ENCODE data around the gene PPP1R3C. TPM values are rescaled to one million over a fixed set of nuclear protein-coding genes. Genes with fewer than 3 reads are reported as not detected.

Gene PPP1R3C
- total RNA-seq (10 to 100 TPM in 3 of 5 donors, 1 to 10 TPM in 2; 1.2 to 50.0 (median 12.8) TPM), polyA plus RNA-seq (10 to 100 TPM in 2 of 3 donors, 1 to 10 TPM in 1; 8.4 to 21.1 (median 13.9) TPM)
- long read RNA-seq, donor 1, transcript PPP1R3C-201 (2 exons, 2,524 nt), result major isoform, 7 of 7 reads
- long read RNA-seq, donor 1, partial matches to known transcripts, result 0 of 7 reads
- long read RNA-seq, donor 1, other reads (novel, unspliced or antisense), result 0 of 7 reads
- long read RNA-seq, donor 2, transcript PPP1R3C-201 (2 exons, 2,524 nt), result major isoform, 7 of 7 reads
- long read RNA-seq, donor 2, partial matches to known transcripts, result 0 of 7 reads
- long read RNA-seq, donor 2, other reads (novel, unspliced or antisense), result 0 of 7 reads
- long read RNA-seq, donor 3, partial matches to known transcripts, result 0 of 4 reads
- long read RNA-seq, donor 3, other reads (novel, unspliced or antisense), result 0 of 4 reads
- long read RNA-seq, donor 4, partial matches to known transcripts, result 0 of 1 reads
- long read RNA-seq, donor 4, other reads (novel, unspliced or antisense), result 0 of 1 reads
- long read RNA-seq, donor 5, transcript PPP1R3C-201 (2 exons, 2,524 nt), result major isoform, 11 of 11 reads
- long read RNA-seq, donor 5, partial matches to known transcripts, result 0 of 11 reads
- long read RNA-seq, donor 5, other reads (novel, unspliced or antisense), result 0 of 11 reads
- long read RNA-seq, donor 6, transcript PPP1R3C-201 (2 exons, 2,524 nt), result major isoform, 20 of 20 reads
- long read RNA-seq, donor 6, partial matches to known transcripts, result 0 of 20 reads
- long read RNA-seq, donor 6, other reads (novel, unspliced or antisense), result 0 of 20 reads
- long read RNA-seq, donor 7, transcript PPP1R3C-201 (2 exons, 2,524 nt), result major isoform, 10 of 10 reads
- long read RNA-seq, donor 7, partial matches to known transcripts, result 0 of 10 reads
- long read RNA-seq, donor 7, other reads (novel, unspliced or antisense), result 0 of 10 reads
- long read RNA-seq, donor 8, transcript PPP1R3C-201 (2 exons, 2,524 nt), result major isoform, 11 of 11 reads
- long read RNA-seq, donor 8, partial matches to known transcripts, result 0 of 11 reads
- long read RNA-seq, donor 8, other reads (novel, unspliced or antisense), result 0 of 11 reads
- long read RNA-seq, donor 9, transcript PPP1R3C-201 (2 exons, 2,524 nt), result major isoform, 11 of 11 reads
- long read RNA-seq, donor 9, partial matches to known transcripts, result 0 of 11 reads
- long read RNA-seq, donor 9, other reads (novel, unspliced or antisense), result 0 of 11 reads
- long read RNA-seq, donor 10, transcript PPP1R3C-201 (2 exons, 2,524 nt), result major isoform, 6 of 6 reads
- long read RNA-seq, donor 10, partial matches to known transcripts, result 0 of 6 reads
- long read RNA-seq, donor 10, other reads (novel, unspliced or antisense), result 0 of 6 reads

DNA sequence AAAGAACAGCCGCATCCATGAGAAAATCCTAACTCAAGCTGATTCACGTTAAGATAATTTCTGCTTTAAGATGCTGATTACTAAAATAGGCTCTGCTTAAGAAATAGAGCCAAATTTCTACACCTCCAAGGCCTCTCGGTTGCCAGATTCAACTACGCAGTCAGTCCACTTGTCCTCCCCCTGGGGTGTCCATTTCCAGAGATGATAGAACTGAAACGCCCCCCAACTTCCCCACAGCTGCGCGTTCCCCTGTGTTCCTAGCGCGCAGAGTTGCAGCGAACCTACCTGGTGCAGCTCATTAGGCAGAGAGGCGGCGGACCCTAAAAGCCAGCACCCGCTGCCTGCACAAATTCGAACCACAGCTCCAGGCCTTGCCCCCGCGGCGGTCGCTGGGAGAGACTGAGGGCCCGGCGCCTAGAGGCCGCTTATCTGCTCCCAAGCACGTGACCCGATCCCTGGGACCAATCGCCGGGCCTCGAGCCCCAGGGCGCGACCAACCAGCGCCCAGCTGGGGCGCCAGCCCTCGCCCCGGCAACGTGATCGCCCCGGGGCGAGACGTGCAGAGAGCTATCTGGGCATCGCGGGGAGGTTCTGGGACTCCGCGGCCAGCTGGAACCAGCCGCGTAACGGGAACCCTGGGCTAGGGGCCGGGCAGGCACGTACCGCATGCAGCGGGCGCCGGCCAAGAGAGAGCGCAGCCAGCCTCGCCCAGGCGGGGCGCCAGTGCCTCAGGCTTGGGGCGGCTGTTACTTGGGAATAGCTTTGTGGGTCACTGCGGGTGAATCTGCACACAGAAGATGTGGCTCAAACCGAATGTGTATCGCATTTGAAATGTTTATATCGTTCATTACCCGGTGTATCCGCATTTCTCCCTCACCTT lies at the start of gene PPP1R3C:
Gene PPP1R3C, minus strand, starts transcription at position 401 of the 880 bp plus-strand sequence. Its CDS starts 102 bp downstream, at position 299.
- peak within 1 kb of the TSS; percentile 79 to 90 (median 83) for H3K27ac ChIP-seq
- intact Hi-C loops (cut with DNase I; ENCODE audit: low total_unique reads), result loop anchor here (10.0 kb wide), 1 partner anchor 78 kb away; no protein-coding TSS in a partner anchor
- peaks cover 6 to 55% (median 34%) of the 10 kb centered on the region in 4 donors for H3K4me1 ChIP-seq
- TF ChIP-seq POLR2AphosphoS5 (IDR thresholded peaks at IDR 0.05) (peak; percentile 73 to 86 (median 84)), POLR2A (IDR thresholded peaks at IDR 0.05) (peak in 2 of 4 donors; percentile 26 to 36)
- TF ChIP-seq, protein P1, sequence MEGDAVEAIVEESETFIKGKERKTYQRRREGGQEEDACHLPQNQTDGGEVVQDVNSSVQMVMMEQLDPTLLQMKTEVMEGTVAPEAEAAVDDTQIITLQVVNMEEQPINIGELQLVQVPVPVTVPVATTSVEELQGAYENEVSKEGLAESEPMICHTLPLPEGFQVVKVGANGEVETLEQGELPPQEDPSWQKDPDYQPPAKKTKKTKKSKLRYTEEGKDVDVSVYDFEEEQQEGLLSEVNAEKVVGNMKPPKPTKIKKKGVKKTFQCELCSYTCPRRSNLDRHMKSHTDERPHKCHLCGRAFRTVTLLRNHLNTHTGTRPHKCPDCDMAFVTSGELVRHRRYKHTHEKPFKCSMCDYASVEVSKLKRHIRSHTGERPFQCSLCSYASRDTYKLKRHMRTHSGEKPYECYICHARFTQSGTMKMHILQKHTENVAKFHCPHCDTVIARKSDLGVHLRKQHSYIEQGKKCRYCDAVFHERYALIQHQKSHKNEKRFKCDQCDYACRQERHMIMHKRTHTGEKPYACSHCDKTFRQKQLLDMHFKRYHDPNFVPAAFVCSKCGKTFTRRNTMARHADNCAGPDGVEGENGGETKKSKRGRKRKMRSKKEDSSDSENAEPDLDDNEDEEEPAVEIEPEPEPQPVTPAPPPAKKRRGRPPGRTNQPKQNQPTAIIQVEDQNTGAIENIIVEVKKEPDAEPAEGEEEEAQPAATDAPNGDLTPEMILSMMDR (IDR thresholded peaks at IDR 0.05), result no peak
- DNase-seq, result peak; percentile 89 to 97
- peaks cover 8 to 23% (median 14%) of the 10 kb centered on the region in 4 donors for H3K36me3 ChIP-seq
- peak within 1 kb of the TSS; percentile 58 to 64 (median 61) for H3K4me3 ChIP-seq
- WGBS, 5 donors, result 2 to 8% (median 3%) methylated on average over 19 to 61 of the region's 61 CpGs
- no peaks in the 10 kb centered on the region for H3K9me3 ChIP-seq
- H3K27me3 ChIP-seq, result peaks cover 0 to 11% (median 0%) of the 10 kb centered on the region in 3 donors

DNA sequence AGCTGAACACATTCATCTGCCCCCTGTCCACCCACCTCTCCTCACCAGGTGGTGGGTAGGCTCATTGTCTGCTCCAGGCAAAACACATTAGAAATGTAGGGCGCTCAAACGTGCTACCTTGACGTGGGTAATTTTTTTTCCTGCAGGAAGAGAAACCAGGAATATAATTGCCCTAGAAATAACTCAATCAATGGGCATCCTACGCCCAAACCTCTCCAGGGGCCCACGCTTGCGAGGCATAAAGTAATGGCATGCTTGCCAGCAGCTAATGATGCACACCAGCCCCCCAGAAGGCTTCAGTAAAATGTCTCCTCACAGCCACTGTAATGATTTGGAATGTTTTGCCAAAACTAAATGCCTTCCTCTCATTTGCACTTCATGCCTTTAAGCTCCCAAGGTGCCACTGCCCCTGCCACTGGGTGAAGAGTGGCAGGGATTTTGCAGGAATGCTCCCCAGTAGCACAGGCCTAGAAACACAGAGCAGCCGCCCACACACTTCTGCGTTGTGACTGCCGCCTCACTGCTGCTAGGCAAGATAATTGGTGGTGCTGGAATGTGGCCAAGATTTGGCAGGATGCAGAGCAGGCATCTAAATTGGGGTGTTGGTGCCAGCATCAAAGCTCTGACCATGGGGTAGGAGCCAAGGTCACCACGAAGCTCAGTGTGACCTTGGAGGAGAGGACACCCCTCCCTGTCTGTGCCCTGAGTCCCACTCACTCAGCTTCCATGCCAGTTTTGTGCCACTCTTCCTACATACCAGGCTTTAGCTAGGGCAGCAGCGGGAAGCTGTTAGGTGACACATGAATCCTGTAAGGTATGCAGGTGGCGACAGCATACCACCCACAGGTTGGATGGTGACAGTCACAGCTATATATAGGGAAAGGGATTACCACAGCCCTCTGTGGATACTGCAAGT lies 48.7 kb upstream of the PPP1R3C start:
- TF ChIP-seq EP300 (IDR thresholded peaks at IDR 0.05) (no peak), POLR2A (IDR thresholded peaks at IDR 0.05) (no peak), POLR2AphosphoS5 (IDR thresholded peaks at IDR 0.05) (no peak)
- TF ChIP-seq, protein P1 (IDR thresholded peaks at IDR 0.05), result no peak
- intact Hi-C loops (cut with DNase I; ENCODE audit: low total_unique reads), result no loop called here
- Histone ChIP-seq H3K27ac (no peak overlapping the region), H3K27me3 (no peaks in the 10 kb centered on the region), H3K36me3 (no peaks in the 10 kb centered on the region), H3K4me1 (peaks cover 0 to 9% (median 0%) of the 10 kb centered on the region in 4 donors), H3K9me3 (no peaks in the 10 kb centered on the region), H3K4me3 (no peak overlapping the region)
- peak in 1 of 2 donors; percentile 46 for DNase-seq
- WGBS, 5 donors, result 64 to 71% (median 68%) methylated on average over 12 of the region's 12 CpGs

DNA sequence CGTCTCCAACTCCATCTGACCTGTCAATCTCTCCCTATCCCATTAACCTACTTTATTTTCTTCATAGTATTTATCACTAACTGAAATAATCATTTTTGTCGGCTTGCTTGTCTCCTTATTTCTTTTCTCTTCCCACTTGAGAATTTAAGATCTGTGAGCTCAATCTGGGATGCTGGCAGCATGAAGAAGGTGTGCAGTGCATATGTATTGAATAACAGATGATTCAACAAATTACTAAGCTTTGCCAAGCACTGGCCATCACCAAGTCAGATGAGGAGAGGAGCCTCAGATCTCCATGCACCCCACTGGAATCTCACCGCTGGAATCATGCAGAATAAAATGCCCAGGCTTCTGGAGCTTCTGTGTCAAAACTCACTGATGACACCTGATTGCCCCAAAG lies 47.6 kb upstream of the PPP1R3C start:
- Histone ChIP-seq H3K9me3 (no peaks in the 10 kb centered on the region), H3K4me3 (no peak overlapping the region), H3K4me1 (peaks cover 0 to 9% (median 0%) of the 10 kb centered on the region in 4 donors), H3K27me3 (no peaks in the 10 kb centered on the region), H3K36me3 (no peaks in the 10 kb centered on the region), H3K27ac (no peak overlapping the region)
- 87 to 97% (median 93%) methylated on average over 3 of the region's 3 CpGs for whole genome bisulfite sequencing, 5 donors
- intact Hi-C loops (cut with DNase I; ENCODE audit: low total_unique reads), result no loop called here
- TF ChIP-seq, protein P1 (IDR thresholded peaks at IDR 0.05), result no peak
- TF ChIP-seq EP300 (IDR thresholded peaks at IDR 0.05) (no peak), POLR2AphosphoS5 (IDR thresholded peaks at IDR 0.05) (no peak), POLR2A (IDR thresholded peaks at IDR 0.05) (no peak)
- DNase-seq, result no peak

All from stomach (tissue), 19 donors.